HepG2 (cell line): ENCODE results near the gene CYB5D1. TPM values are rescaled to one million over a fixed set of nuclear protein-coding genes. Genes with fewer than 3 reads are reported as not detected.

ENCODE experiments used
- ELF1 ChIP-seq: sonication (generic); formaldehyde crosslinking; IDR thresholded peaks from 2 replicates; pipeline ENCODE4 v1.4.0; 2020; ENCODE audit warnings: missing genetic modification reagents
- NFIC ChIP-seq: IDR thresholded peaks from 2 replicates; pipeline ENCODE4 v1.6.1; 2012; ENCODE audit warnings: mild to moderate bottlenecking, low read length, inconsistent platforms
- NFKBIZ ChIP-seq: IDR thresholded peaks from 2 replicates; pipeline ENCODE4 v1.6.1; 2018; ENCODE audit warnings: missing genetic modification reagents, missing compliant biosample characterization
- NFYC ChIP-seq: IDR thresholded peaks from 2 replicates; pipeline ENCODE4 v1.6.1; 2016; ENCODE audit warnings: missing genetic modification reagents, missing compliant biosample characterization
- PTBP1 ChIP-seq: fragments of 200-400 bp; formaldehyde crosslinking; IDR thresholded peaks from 2 replicates; pipeline ENCODE4 v1.6.1; 2018; ENCODE audit warnings: low read length, low read depth; ENCODE audit not compliant: poor library complexity, severe bottlenecking
- SAFB2 ChIP-seq: sonication (generic); formaldehyde crosslinking; IDR thresholded peaks from 2 replicates; pipeline ENCODE4 v1.5.1; 2020; ENCODE audit warnings: missing genetic modification reagents, low read depth, mild to moderate bottlenecking, borderline replicate concordance
- ZBTB1 ChIP-seq: sonication (generic); formaldehyde crosslinking; IDR thresholded peaks from 2 replicates; pipeline ENCODE4 v1.4.0; 2020; ENCODE audit warnings: missing genetic modification reagents, borderline replicate concordance
- ZBTB21 ChIP-seq: sonication (generic); formaldehyde crosslinking; IDR thresholded peaks from 2 replicates; pipeline ENCODE4 v1.4.0; 2020; ENCODE audit warnings: missing genetic modification reagents
- ZBTB38 ChIP-seq: sonication (generic); formaldehyde crosslinking; IDR thresholded peaks from 2 replicates; pipeline ENCODE4 v1.5.1; 2020; ENCODE audit warnings: mild to moderate bottlenecking, missing genetic modification reagents
- ZBTB4 ChIP-seq: sonication (generic); formaldehyde crosslinking; IDR thresholded peaks from 2 replicates; pipeline ENCODE4 v1.4.0; 2020; ENCODE audit warnings: missing genetic modification reagents, mild to moderate bottlenecking, borderline replicate concordance
- ZNF160 ChIP-seq: sonication (generic); formaldehyde crosslinking; IDR thresholded peaks from 2 replicates; pipeline ENCODE4 v1.8.0; 2022; ENCODE audit warnings: mild to moderate bottlenecking, inconsistent platforms, missing genetic modification reagents
- ZNF180 ChIP-seq: sonication (generic); formaldehyde crosslinking; IDR thresholded peaks from 2 replicates; pipeline ENCODE4 v1.4.0; 2020; ENCODE audit warnings: low read depth, missing genetic modification reagents, borderline replicate concordance
- ZNF253 ChIP-seq: sonication (generic); formaldehyde crosslinking; IDR thresholded peaks from 2 replicates; pipeline ENCODE4 v1.8.0; 2022; ENCODE audit warnings: mild to moderate bottlenecking, missing genetic modification reagents, borderline replicate concordance
- ZNF326 ChIP-seq: sonication (generic); formaldehyde crosslinking; IDR thresholded peaks from 2 replicates; pipeline ENCODE4 v1.4.0; 2020; ENCODE audit warnings: missing genetic modification reagents, borderline replicate concordance
- ZNF337 ChIP-seq: sonication (generic); formaldehyde crosslinking; IDR thresholded peaks from 2 replicates; pipeline ENCODE4 v1.5.1; 2020; ENCODE audit warnings: missing genetic modification reagents, low read depth, mild to moderate bottlenecking, borderline replicate concordance
- ZNF615 ChIP-seq: sonication (generic); formaldehyde crosslinking; IDR thresholded peaks from 2 replicates; pipeline ENCODE4 v1.5.0; 2020; ENCODE audit warnings: mild to moderate bottlenecking, missing genetic modification reagents, borderline replicate concordance
- ZSCAN30 ChIP-seq: sonication (generic); formaldehyde crosslinking; IDR thresholded peaks from 2 replicates; pipeline ENCODE4 v1.5.0; 2020; ENCODE audit warnings: mild to moderate bottlenecking, missing genetic modification reagents
- polyA plus RNA-seq, 8 experiments: library from polyadenylated mRNA; depleted of rRNA in 3 of 8; stranded (reverse) in 7 of 8; unstranded in 1 of 8; fragments of >200 nt; fragmentation: Illumina TruSeq in 4 of 8; extraction: Trizol in 4 of 8; gene quantifications; 2 replicates each; pipeline versions ENCODE4 v1.2.1 to v1.2.3, GENCODE V29; 2011 to 2016; ENCODE audit warnings: low read depth in 4 of 8, missing spikeins in 1 of 8, mixed read lengths in 1 of 8; ENCODE audit not compliant: insufficient read depth in 1 of 8
- total RNA-seq, 5 experiments: library from RNA; depleted of rRNA; stranded (reverse); fragments of >200 nt; fragmentation: Illumina TruSeq; extraction: Trizol; gene quantifications; 2 replicates each; pipeline ENCODE4 v1.2.3, GENCODE V29; 2016; ENCODE audit warnings: low read depth in 1 of 5
- TF ChIP-seq, protein P1 (sequence below): sonication (generic); formaldehyde crosslinking; IDR thresholded peaks from 2 replicates; pipeline ENCODE4 v1.5.0; 2020; ENCODE audit warnings: mild to moderate bottlenecking, missing genetic modification reagents, borderline replicate concordance
- TF ChIP-seq, protein P2 (sequence below): sonication (generic); formaldehyde crosslinking; IDR thresholded peaks from 2 replicates; pipeline ENCODE4 v1.4.0; 2020; ENCODE audit warnings: mild to moderate bottlenecking, missing genetic modification reagents

The CYB5D1 gene
- total and polyA plus RNA-seq, 2 of the 13 experiments (the other 11 are each of a cell fraction or from before 2014, with no cell fraction given) = 8.9 to 17.0 TPM

DNA sequence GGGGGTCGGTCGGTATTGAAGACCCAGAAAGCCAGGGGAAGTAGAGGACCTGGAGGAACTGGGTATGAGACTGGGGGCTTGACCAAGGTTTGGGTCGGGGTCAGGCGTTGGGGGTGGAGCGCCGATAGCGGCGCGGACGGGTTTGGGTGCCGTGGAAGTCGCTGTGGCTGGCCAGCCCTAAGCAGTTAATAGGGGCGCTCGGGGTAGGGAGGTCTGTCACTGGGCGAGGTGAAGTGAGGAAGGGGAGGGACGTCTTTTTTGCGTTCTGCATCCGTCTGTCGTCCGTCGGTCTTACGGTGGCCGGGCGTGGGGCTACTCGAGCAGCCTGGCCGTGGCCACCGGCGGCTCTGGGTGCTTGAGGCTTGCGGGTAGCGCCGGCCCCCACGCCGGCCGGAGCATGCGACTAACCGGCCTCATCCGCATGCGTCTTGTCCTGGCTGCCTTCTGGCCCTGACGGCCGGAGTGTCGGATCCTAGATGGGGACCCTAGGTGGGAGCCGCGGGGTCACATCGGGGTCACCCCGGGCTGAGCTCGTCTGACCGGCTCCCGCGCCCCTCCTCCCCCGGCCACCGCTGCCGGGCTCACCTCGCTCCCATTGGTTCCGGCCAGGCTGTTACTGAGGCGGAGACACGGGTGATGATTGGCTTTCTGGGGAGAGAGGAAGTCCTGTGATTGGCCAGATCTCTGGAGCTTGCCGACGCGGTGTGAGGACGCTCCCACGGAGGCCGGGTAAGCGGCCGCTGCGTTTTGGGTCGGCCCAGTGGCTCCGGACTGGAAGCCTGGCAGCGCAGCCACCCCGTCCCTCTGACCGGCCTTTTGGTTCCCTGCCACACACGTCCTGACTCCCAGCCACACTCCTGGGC lies 13.3 kb upstream of the CYB5D1 start (continued):
- TF ChIP-seq, protein P1, sequence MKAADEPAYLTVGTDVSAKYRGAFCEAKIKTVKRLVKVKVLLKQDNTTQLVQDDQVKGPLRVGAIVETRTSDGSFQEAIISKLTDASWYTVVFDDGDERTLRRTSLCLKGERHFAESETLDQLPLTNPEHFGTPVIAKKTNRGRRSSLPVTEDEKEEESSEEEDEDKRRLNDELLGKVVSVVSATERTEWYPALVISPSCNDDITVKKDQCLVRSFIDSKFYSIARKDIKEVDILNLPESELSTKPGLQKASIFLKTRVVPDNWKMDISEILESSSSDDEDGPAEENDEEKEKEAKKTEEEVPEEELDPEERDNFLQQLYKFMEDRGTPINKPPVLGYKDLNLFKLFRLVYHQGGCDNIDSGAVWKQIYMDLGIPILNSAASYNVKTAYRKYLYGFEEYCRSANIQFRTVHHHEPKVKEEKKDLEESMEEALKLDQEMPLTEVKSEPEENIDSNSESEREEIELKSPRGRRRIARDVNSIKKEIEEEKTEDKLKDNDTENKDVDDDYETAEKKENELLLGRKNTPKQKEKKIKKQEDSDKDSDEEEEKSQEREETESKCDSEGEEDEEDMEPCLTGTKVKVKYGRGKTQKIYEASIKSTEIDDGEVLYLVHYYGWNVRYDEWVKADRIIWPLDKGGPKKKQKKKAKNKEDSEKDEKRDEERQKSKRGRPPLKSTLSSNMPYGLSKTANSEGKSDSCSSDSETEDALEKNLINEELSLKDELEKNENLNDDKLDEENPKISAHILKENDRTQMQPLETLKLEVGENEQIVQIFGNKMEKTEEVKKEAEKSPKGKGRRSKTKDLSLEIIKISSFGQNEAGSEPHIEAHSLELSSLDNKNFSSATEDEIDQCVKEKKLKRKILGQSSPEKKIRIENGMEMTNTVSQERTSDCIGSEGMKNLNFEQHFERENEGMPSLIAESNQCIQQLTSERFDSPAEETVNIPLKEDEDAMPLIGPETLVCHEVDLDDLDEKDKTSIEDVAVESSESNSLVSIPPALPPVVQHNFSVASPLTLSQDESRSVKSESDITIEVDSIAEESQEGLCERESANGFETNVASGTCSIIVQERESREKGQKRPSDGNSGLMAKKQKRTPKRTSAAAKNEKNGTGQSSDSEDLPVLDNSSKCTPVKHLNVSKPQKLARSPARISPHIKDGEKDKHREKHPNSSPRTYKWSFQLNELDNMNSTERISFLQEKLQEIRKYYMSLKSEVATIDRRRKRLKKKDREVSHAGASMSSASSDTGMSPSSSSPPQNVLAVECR (CRISPR knock-in tag) = peak; percentile 70
- TF ChIP-seq ELF1 (CRISPR knock-in tag) (no peak; the same call in 1 of the 2 replicates), ZBTB1 (no peak), NFKBIZ (CRISPR knock-in tag) (no peak), ZNF253 (CRISPR knock-in tag) (no peak), ZNF180 (CRISPR knock-in tag) (no peak), ZNF615 (CRISPR knock-in tag) (no peak), NFIC (no peak), ZBTB38 (CRISPR knock-in tag) (no peak), NFYC (CRISPR knock-in tag) (peak; percentile 90), ZNF337 (CRISPR knock-in tag) (no peak), ZBTB4 (no peak), ZSCAN30 (no peak), SAFB2 (CRISPR knock-in tag) (no peak), ZBTB21 (no peak), PTBP1 (no peak), ZNF160 (CRISPR knock-in tag) (no peak), ZNF326 (peak; percentile 61; the same call in 1 of the 2 replicates)
- TF ChIP-seq, protein P2, sequence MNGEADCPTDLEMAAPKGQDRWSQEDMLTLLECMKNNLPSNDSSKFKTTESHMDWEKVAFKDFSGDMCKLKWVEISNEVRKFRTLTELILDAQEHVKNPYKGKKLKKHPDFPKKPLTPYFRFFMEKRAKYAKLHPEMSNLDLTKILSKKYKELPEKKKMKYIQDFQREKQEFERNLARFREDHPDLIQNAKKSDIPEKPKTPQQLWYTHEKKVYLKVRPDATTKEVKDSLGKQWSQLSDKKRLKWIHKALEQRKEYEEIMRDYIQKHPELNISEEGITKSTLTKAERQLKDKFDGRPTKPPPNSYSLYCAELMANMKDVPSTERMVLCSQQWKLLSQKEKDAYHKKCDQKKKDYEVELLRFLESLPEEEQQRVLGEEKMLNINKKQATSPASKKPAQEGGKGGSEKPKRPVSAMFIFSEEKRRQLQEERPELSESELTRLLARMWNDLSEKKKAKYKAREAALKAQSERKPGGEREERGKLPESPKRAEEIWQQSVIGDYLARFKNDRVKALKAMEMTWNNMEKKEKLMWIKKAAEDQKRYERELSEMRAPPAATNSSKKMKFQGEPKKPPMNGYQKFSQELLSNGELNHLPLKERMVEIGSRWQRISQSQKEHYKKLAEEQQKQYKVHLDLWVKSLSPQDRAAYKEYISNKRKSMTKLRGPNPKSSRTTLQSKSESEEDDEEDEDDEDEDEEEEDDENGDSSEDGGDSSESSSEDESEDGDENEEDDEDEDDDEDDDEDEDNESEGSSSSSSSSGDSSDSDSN (CRISPR knock-in tag) = peak; percentile 34; the same call in 1 of the 2 replicates
